ENCODE results near the gene AVPR2. TPM values are rescaled to one million over a fixed set of nuclear protein-coding genes. Genes with fewer than 3 reads are reported as not detected.
A peak's percentile ranks its signal among the peaks of the same experiment; 100 is the strongest.

Gene AVPR2
- total RNA-seq, 1 donor from 2014 or later: not detected

DNA sequence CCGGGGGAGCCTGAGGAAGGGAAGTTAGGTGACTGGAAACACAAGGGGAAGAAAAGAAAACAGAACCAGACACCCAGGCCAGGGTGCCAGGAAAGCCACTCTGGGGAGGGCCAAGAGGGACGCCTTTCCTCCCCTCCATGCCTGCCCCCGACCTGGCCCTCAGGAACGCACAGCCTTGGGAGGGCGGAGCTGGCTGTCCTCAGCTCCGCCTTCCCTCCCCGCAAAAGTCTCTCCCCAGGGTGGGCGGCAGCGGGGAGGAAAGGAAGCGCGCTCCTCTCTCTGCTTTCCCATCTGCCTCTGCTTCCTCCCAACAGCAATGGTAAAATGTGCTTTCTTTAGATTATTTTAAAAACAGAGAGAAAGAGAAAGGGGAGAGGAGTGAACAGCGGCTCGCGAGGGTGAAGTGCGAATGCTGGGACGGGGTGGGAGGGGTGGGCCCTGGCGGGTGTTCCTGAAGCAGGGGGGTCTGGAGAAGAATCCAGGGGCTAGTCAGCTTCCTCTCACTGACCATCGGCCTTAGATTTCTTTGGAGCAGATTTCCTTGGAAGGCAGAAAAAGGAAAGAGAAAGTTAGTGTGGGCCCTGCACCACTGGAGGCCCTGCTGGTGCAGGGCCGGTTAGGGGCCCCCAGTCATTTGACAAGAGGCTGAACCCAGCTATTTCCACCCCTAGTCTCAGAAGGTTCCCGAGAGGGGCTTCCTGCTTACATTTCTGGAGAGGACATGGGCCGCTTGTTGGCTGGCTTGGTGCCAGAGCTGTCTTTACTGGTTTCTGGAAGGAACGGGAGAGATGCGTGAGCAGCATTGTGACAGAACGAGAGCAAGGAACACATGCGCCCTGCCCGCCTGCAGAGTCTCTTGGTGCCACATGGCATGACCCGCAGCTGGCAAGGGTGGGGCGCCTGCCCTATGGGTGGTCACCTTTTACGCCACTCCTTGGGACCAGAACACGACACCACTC, 44.7 kb downstream of the AVPR2 start:
- Mint-ChIP-seq H3K27me3 (ENCODE audit: low read depth) (no peaks in the 10 kb centered on the region), H3K4me3 (ENCODE audit: unreplicated experiment) (no peak overlapping the region)

DNA sequence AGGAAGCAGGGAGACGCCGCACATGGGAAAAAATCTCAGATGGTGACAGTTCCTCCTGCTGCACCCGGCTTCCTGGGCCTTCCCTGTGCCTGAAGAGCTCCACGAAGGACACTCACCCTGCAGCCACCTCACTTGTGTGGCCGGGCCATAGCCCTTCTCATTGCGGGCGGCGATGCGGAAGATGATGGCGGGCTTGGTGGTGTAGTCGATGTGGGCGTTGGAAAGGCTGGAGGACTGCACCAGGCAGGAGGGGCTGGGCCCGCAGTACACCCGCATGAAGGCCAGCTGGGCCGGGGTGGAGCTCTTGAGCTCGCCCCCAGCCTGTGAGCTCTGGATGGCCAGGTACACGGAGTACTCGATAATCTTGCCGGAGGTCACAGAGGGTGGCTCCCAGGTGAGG, 45.7 kb downstream of the AVPR2 start:
- DNase-seq (ENCODE audit: low spot score): no peak
- TF ChIP-seq, protein P1, sequence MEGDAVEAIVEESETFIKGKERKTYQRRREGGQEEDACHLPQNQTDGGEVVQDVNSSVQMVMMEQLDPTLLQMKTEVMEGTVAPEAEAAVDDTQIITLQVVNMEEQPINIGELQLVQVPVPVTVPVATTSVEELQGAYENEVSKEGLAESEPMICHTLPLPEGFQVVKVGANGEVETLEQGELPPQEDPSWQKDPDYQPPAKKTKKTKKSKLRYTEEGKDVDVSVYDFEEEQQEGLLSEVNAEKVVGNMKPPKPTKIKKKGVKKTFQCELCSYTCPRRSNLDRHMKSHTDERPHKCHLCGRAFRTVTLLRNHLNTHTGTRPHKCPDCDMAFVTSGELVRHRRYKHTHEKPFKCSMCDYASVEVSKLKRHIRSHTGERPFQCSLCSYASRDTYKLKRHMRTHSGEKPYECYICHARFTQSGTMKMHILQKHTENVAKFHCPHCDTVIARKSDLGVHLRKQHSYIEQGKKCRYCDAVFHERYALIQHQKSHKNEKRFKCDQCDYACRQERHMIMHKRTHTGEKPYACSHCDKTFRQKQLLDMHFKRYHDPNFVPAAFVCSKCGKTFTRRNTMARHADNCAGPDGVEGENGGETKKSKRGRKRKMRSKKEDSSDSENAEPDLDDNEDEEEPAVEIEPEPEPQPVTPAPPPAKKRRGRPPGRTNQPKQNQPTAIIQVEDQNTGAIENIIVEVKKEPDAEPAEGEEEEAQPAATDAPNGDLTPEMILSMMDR (IDR thresholded peaks at IDR 0.05): no peak
- no peak overlapping the region for H3K27ac Mint-ChIP-seq (ENCODE audit: unreplicated experiment)
- H3K4me1 Mint-ChIP-seq (ENCODE audit: low read depth): peaks cover 13% of the 10 kb centered on the region
- no peak overlapping the region for H3K4me3 Mint-ChIP-seq (ENCODE audit: unreplicated experiment)
- H3K27me3 Mint-ChIP-seq (ENCODE audit: low read depth): no peaks in the 10 kb centered on the region
- H3K9me3 Mint-ChIP-seq (ENCODE audit: low read depth): no peaks in the 10 kb centered on the region
- peaks cover 29% of the 10 kb centered on the region for H3K36me3 Mint-ChIP-seq (ENCODE audit: low read depth)

More for the DNA sequence above, 44.7 kb downstream of the AVPR2 start:
- Mint-ChIP-seq H3K9me3 (ENCODE audit: low read depth) (no peaks in the 10 kb centered on the region), H3K27ac (ENCODE audit: unreplicated experiment) (no peak overlapping the region), H3K4me1 (ENCODE audit: low read depth) (peaks cover 10% of the 10 kb centered on the region), H3K36me3 (ENCODE audit: low read depth) (peaks cover 22% of the 10 kb centered on the region)
- TF ChIP-seq, protein P1 (IDR thresholded peaks at IDR 0.05): no peak
- no peak for DNase-seq (ENCODE audit: low spot score)

DNA sequence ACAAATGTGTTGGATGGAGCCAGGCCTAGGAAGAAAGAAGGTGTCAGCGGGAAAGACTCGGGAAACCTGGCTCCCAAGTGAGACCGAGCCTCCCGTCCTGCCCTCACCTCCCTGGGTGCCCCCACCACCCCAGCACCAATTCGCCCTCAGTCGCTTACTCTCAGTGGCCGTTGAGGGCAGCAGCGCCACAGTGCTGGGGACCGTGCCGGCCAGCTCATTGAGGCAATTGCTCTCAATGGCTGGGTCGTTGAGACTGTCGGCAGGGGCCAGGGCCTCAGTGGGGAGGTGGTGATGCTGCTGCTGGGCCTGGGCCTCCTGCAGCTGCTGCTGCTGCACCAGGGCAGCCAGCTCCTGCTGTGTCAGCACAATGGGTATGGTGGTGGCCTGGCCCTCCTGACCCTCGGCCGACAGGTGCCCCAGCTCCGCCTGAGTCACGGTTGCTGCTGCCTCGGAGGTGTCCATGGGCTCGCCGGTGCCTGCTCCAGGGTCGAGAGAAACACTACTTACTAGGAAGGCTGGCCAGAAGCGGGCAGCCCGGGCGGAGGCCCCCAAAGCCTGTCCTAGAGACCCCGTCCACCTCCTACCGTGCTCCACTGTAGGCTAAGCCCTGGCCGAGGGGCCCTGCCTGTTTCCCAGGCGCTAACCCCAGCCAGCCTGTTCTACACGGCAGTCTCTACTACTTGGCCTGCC, 47.4 kb downstream of the AVPR2 start:
- no peak overlapping the region for H3K27ac Mint-ChIP-seq (ENCODE audit: unreplicated experiment)
- peaks cover 13% of the 10 kb centered on the region for H3K4me1 Mint-ChIP-seq (ENCODE audit: low read depth)
- TF ChIP-seq, protein P1 (IDR thresholded peaks at IDR 0.05): no peak
- peaks cover 38% of the 10 kb centered on the region for H3K36me3 Mint-ChIP-seq (ENCODE audit: low read depth)
- H3K27me3 Mint-ChIP-seq (ENCODE audit: low read depth): no peaks in the 10 kb centered on the region
- no peak overlapping the region for H3K4me3 Mint-ChIP-seq (ENCODE audit: unreplicated experiment)
- no peak for DNase-seq (ENCODE audit: low spot score)
- H3K9me3 Mint-ChIP-seq (ENCODE audit: low read depth): no peaks in the 10 kb centered on the region

DNA sequence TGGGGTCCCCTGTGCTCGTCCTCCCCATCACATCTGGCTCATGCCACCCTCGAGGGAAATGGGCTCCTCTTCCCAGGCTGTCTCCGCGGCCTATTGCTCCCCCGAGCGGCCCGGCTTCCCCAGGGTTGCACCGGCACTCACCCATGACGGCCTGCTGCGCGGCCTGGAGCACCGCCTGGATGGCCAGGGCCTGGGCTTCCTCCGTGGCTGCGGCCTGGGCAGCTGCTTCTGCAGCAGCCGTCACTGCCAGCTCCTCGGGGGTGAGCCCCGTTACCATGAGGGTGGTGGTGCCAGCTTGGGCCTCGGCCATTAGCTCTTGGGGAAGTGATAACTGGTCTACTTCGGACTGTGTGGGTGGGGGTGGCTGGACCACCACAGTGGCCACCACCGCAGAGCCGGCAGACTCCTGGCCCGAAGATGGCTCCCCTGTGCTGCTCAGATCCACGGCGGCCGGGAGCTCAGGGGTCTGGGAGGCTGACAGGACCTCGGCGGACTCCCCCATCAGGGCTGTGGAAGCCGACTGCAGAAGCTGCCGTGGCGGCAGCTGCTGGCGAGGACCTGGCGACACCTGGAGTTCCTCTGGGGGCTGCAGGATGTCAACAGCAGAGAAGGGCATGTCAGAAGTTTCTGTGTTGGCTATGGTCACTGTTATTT, 48.0 kb downstream of the AVPR2 start:
- Mint-ChIP-seq H3K36me3 (ENCODE audit: low read depth) (peaks cover 43% of the 10 kb centered on the region), H3K27ac (ENCODE audit: unreplicated experiment) (no peak overlapping the region), H3K4me1 (ENCODE audit: low read depth) (peaks cover 11% of the 10 kb centered on the region), H3K27me3 (ENCODE audit: low read depth) (no peaks in the 10 kb centered on the region), H3K9me3 (ENCODE audit: low read depth) (no peaks in the 10 kb centered on the region), H3K4me3 (ENCODE audit: unreplicated experiment) (no peak overlapping the region)
- TF ChIP-seq, protein P1 (IDR thresholded peaks at IDR 0.05): no peak
- no peak for DNase-seq (ENCODE audit: low spot score)

DNA sequence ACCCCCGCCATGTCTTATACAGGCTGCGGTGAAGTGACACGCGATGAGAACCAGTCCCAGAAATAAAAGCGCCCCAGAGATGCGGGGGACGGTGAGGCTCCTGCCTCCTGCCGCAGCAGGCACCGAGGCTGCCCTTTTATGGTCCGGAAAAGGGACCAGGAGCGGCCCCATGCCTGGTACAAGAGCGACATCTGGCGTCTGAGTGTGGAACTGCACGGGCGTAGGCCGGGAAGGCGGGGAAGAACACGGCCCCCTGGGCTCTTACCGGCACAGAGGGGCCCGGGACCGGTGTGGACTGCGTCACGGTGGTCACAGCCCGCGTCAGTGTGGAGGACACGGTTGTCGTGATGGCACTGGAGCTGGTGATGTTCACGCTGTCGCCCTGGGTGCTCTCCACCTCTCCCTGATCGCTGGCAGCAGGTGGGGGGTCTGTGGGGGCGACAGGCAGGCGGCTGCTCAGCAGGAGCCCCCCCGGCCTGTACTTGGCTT, 48.9 kb downstream of the AVPR2 start:
- TF ChIP-seq, protein P1 (IDR thresholded peaks at IDR 0.05): peak; percentile 99
- DNase-seq (ENCODE audit: low spot score): no peak
- Mint-ChIP-seq H3K27me3 (ENCODE audit: low read depth) (no peaks in the 10 kb centered on the region), H3K9me3 (ENCODE audit: low read depth) (no peaks in the 10 kb centered on the region), H3K4me3 (ENCODE audit: unreplicated experiment) (no peak overlapping the region), H3K36me3 (ENCODE audit: low read depth) (peaks cover 43% of the 10 kb centered on the region), H3K4me1 (ENCODE audit: low read depth) (peaks cover 10% of the 10 kb centered on the region), H3K27ac (ENCODE audit: unreplicated experiment) (no peak overlapping the region)

All from chondrocyte (in vitro differentiated cells).